ENCODE results near the gene VPS18. TPM values are rescaled to one million over a fixed set of nuclear protein-coding genes. Genes with fewer than 3 reads are reported as not detected.

VPS18 gene
- total and polyA plus RNA-seq, 2 experiments from 2014 or later, result 5.9 to 42.5 TPM

- Histone ChIP-seq H3K4me3 (no peak overlapping the region), H3K4me1 (ENCODE audit: insufficient read depth) (peaks cover 20% of the 10 kb centered on the region), H3K4me2 (no peak overlapping the region), H3K27ac (ENCODE audit: low read depth) (no peak overlapping the region), H2AFZ (no peak overlapping the region), H3K9me2 (ENCODE audit: insufficient read depth) (no peaks in the 10 kb centered on the region), H3K79me2 (replicated peaks; ENCODE audit: insufficient read depth) (no peaks in the 10 kb centered on the region), H3K36me3 (ENCODE audit: insufficient read depth) (no peaks in the 10 kb centered on the region), H3F3A (replicated peaks; ENCODE audit: low read depth) (peaks cover 17% of the 10 kb centered on the region), H3K27me3 (ENCODE audit: insufficient read depth) (peaks cover 25% of the 10 kb centered on the region), H4K20me1 (replicated peaks; ENCODE audit: insufficient read depth) (no peaks in the 10 kb centered on the region)
- H3K27me3 Mint-ChIP-seq (ENCODE audit: insufficient read depth, low read depth, poor library complexity), result peaks cover 42% of the 10 kb centered on the region
- DNase-seq (ENCODE audit: low spot score) (peak; percentile 45), ATAC-seq (peak; percentile 2; the same call in 1 of the 3 replicates)
- H3K27ac Mint-ChIP-seq, result no peak overlapping the region
- peaks cover 36% of the 10 kb centered on the region for H3K4me1 Mint-ChIP-seq
- H3K9me3 Mint-ChIP-seq, result no peaks in the 10 kb centered on the region; the same call in 2 of the 3 replicates
- H3K36me3 Mint-ChIP-seq (ENCODE audit: low read depth), result no peaks in the 10 kb centered on the region; the same call in 2 of the 3 replicates
- no peak overlapping the region for H3K4me3 Mint-ChIP-seq
- peak; percentile 33 to 44 for TF ChIP-seq CTCF (conservative IDR thresholded peaks at IDR 0.05; ENCODE audit: low read depth in 2 of 2)
- no peak for TF ChIP-seq ETS1 (IDR thresholded peaks at IDR 0.05)
- TF ChIP-seq POLR2AphosphoS5 (IDR thresholded peaks at IDR 0.05; ENCODE audit: low read depth), result no peak
Observed at GRCh38 chr15:40937762-40938535, 43.7 kb downstream of the VPS18 start.

GRCh38 chr15:40938536-40938870, 44.3 kb downstream of the VPS18 start:
- Mint-ChIP-seq H3K36me3 (ENCODE audit: low read depth) (no peaks in the 10 kb centered on the region; the same call in 2 of the 3 replicates), H3K9me3 (no peaks in the 10 kb centered on the region; the same call in 2 of the 3 replicates), H3K4me1 (peaks cover 38% of the 10 kb centered on the region), H3K27me3 (ENCODE audit: insufficient read depth, low read depth, poor library complexity) (peaks cover 36% of the 10 kb centered on the region), H3K4me3 (no peak overlapping the region), H3K27ac (no peak overlapping the region)
- peaks cover 17% of the 10 kb centered on the region for H3F3A ChIP-seq (replicated peaks; ENCODE audit: low read depth)
- no peak overlapping the region for H3K27ac ChIP-seq (ENCODE audit: low read depth)
- no peak for DNase-seq (ENCODE audit: low spot score)
- no peak overlapping the region for H3K4me3 ChIP-seq
- ATAC-seq, result no peak
- no peak overlapping the region for H3K4me2 ChIP-seq
- H3K79me2 ChIP-seq (replicated peaks; ENCODE audit: insufficient read depth), result no peaks in the 10 kb centered on the region
- no peaks in the 10 kb centered on the region for H4K20me1 ChIP-seq (replicated peaks; ENCODE audit: insufficient read depth)
- peaks cover 21% of the 10 kb centered on the region for H3K4me1 ChIP-seq (ENCODE audit: insufficient read depth)
- H2AFZ ChIP-seq, result no peak overlapping the region
- H3K27me3 ChIP-seq (ENCODE audit: insufficient read depth), result peaks cover 24% of the 10 kb centered on the region
- H3K36me3 ChIP-seq (ENCODE audit: insufficient read depth), result no peaks in the 10 kb centered on the region
- H3K9me2 ChIP-seq (ENCODE audit: insufficient read depth), result no peaks in the 10 kb centered on the region
- no peak for TF ChIP-seq ETS1 (IDR thresholded peaks at IDR 0.05)
- TF ChIP-seq ZNF331 (CRISPR knock-in tag; IDR thresholded peaks at IDR 0.05; ENCODE audit: low read depth), result no peak
- TF ChIP-seq ZNF114 (CRISPR knock-in tag; IDR thresholded peaks at IDR 0.05), result no peak
- no peak for TF ChIP-seq EZH2 (IDR thresholded peaks at IDR 0.05; ENCODE audit: low read depth, unreplicated experiment)
- no peak for TF ChIP-seq CTCF (conservative IDR thresholded peaks at IDR 0.05; ENCODE audit: low read depth in 2 of 2)
- TF ChIP-seq STAT1 (IDR thresholded peaks at IDR 0.05; ENCODE audit: unreplicated experiment), result no peak
- TF ChIP-seq REST (IDR thresholded peaks at IDR 0.05; ENCODE audit: unreplicated experiment), result no peak
- no peak for TF ChIP-seq EZH2phosphoT487 (IDR thresholded peaks at IDR 0.05; ENCODE audit: unreplicated experiment)
- TF ChIP-seq JUNB (IDR thresholded peaks at IDR 0.05; ENCODE audit: unreplicated experiment), result no peak
- TF ChIP-seq POLR2AphosphoS5 (IDR thresholded peaks at IDR 0.05; ENCODE audit: low read depth), result no peak
- TF ChIP-seq CREB1 (CRISPR knock-in tag; IDR thresholded peaks at IDR 0.05; ENCODE audit: low read depth), result no peak
- TF ChIP-seq NANOG (IDR thresholded peaks at IDR 0.05; ENCODE audit: borderline replicate concordance), result no peak
